ENCODE measurements around the gene PSPC1. TPM values are rescaled to one million over a fixed set of nuclear protein-coding genes. Genes with fewer than 3 reads are reported as not detected.
"Not testable (repeated sequence)": the region's sequence is repeated elsewhere in the genome, so short reads cannot be mapped to it uniquely, and the experiment has no call there.

The PSPC1 gene
- total and polyA plus RNA-seq, 2 of the 13 experiments (the other 11 are each of a cell fraction or from before 2014, with no cell fraction given), result 33.5 to 94.0 TPM

DNA sequence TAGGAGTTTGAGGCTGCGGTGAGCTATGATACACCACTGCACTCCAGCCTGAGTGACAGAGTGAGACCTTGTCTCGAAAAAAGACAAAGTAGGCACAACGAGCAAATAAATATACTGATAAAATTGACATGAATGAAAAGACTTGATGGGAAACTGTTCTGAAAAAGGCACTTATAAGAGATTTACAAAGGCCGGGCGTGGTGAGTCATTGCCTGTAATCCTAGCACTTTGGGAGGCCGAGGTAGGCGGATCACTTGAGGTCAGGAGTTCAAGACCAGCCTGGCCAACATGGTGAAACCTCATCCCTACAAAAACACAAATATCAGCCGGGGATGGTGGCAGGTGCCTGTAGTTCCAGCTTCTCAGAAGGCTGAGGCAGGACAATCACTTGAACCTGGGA, 91.3 kb downstream of the PSPC1 start:
- ATAC-seq; DNase-seq (ENCODE audit: low spot score); H3K79me2 ChIP-seq (ENCODE audit: insufficient read depth, low read length); CTCF ChIA-PET (ENCODE audit: low intra/inter-chr PET ratio, low total read pairs); H3K9ac ChIP-seq (ENCODE audit: insufficient read depth, low read depth, low read length); POLR2A ChIA-PET; H3K27me3 ChIP-seq (ENCODE audit: control insufficient read depth in 1 of 2, insufficient read depth in 2 of 2, low read length in 2 of 2); FAIRE-seq; H3K36me3 ChIP-seq (replicated peaks in 1 of 2; ENCODE audit: control insufficient read depth in 1 of 2, insufficient read depth in 2 of 2, low read length in 2 of 2); H2AFZ ChIP-seq (ENCODE audit: low read length); H3K4me2 ChIP-seq (ENCODE audit: low read depth, low read length); H3K4me1 ChIP-seq (ENCODE audit: insufficient read depth, low read length); H3K4me3 ChIP-seq (replicated peaks in 1 of 3; ENCODE audit: insufficient read depth in 1 of 3, low read depth in 2 of 3, low read length in 3 of 3); BruUV-seq (replicated peaks); in situ Hi-C loops (cut with HindIII; ENCODE audit: extremely low pct_ligation_motif_present, low pct_unique_long_range_greater_than_20kb); intact Hi-C loops (cut with micrococcal nuclease; ENCODE audit: unreplicated experiment); H3K27ac ChIP-seq (ENCODE audit: extremely low read length, insufficient read depth, low read length); H4K20me1 ChIP-seq (ENCODE audit: insufficient read depth, low read length); H3K9me3 ChIP-seq (ENCODE audit: low read length): not testable (repeated sequence)
- 93% methylated on average over 8 of the region's 8 CpGs for WGBS (ENCODE audit: low lambda C conversion rate)

DNA sequence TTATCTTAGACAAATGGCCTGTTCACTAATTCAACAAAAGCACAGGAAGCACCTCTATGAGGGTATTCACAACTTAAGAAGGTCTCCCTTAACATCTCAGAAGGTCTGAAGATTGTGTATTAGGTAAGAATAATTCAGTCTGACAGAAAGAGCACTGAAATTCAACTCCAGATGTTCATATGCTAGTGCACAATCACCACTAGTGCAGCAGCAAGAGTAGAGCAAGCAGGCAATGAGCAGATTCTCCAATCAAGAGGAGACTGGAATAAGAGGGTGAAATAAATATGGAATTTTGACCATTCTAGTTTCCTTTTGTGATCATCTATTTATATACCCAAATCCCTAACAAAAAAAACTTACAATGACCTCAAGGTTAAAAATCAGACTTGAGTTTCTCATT, 97.3 kb downstream of the PSPC1 start:
- Histone ChIP-seq H4K20me1 (ENCODE audit: insufficient read depth, low read length) (no peaks in the 10 kb centered on the region), H3K4me3 (replicated peaks in 1 of 3; ENCODE audit: insufficient read depth in 1 of 3, low read depth in 2 of 3, low read length in 3 of 3) (no peak overlapping the region), H2AFZ (ENCODE audit: low read length) (no peak overlapping the region), H3K27me3 (ENCODE audit: control insufficient read depth in 1 of 2, insufficient read depth in 2 of 2, low read length in 2 of 2) (no peaks in the 10 kb centered on the region), H3K9me3 (ENCODE audit: low read length) (no peaks in the 10 kb centered on the region), H3K4me1 (ENCODE audit: insufficient read depth, low read length) (peaks cover 17% of the 10 kb centered on the region), H3K9ac (ENCODE audit: insufficient read depth, low read depth, low read length) (no peak overlapping the region), H3K27ac (ENCODE audit: extremely low read length, insufficient read depth, low read length) (peak overlapping the region; percentile 7), H3K79me2 (ENCODE audit: insufficient read depth, low read length) (no peaks in the 10 kb centered on the region), H3K36me3 (replicated peaks in 1 of 2; ENCODE audit: control insufficient read depth in 1 of 2, insufficient read depth in 2 of 2, low read length in 2 of 2) (peaks cover 1 to 11% of the 10 kb centered on the region in 2 experiments; a peak in 3 of 5 replicates), H3K4me2 (ENCODE audit: low read depth, low read length) (no peak overlapping the region)
- DNase-seq (ENCODE audit: low spot score) (no peak), ATAC-seq (peak; percentile 46), FAIRE-seq (no peak)
- ChIA-PET CTCF (ENCODE audit: low intra/inter-chr PET ratio, low total read pairs) (no interaction called here), POLR2A (no interaction called here)
- in situ Hi-C loops (cut with HindIII; ENCODE audit: extremely low pct_ligation_motif_present, low pct_unique_long_range_greater_than_20kb), result no loop called here
- intact Hi-C loops (cut with micrococcal nuclease; ENCODE audit: unreplicated experiment), result no loop called here
- BruUV-seq (replicated peaks), result no TSS peak
- TF ChIP-seq HNF4A (CRISPR knock-in tag; IDR thresholded peaks at IDR 0.05) (no peak), ZNF33A (CRISPR knock-in tag; IDR thresholded peaks at IDR 0.05; ENCODE audit: borderline replicate concordance) (no peak), ZNF124 (CRISPR knock-in tag; IDR thresholded peaks at IDR 0.05) (no peak), ZNF777 (CRISPR knock-in tag; IDR thresholded peaks at IDR 0.05) (no peak), NAIF1 (CRISPR knock-in tag; IDR thresholded peaks at IDR 0.05; ENCODE audit: borderline replicate concordance) (no peak), ZNF749 (CRISPR knock-in tag; IDR thresholded peaks at IDR 0.05; ENCODE audit: borderline replicate concordance) (no peak), SCMH1 (CRISPR knock-in tag; IDR thresholded peaks at IDR 0.05; ENCODE audit: borderline replicate concordance) (no peak), TFE3 (CRISPR knock-in tag; IDR thresholded peaks at IDR 0.05) (no peak), ZNF510 (CRISPR knock-in tag; IDR thresholded peaks at IDR 0.05; ENCODE audit: low read depth) (no peak), JDP2 (CRISPR knock-in tag; IDR thresholded peaks at IDR 0.05; ENCODE audit: borderline replicate concordance) (no peak), MBD4 (IDR thresholded peaks at IDR 0.05; ENCODE audit: borderline replicate concordance, low read length) (no peak)
